GM18526 (cell line): ENCODE measurements around the gene UNC50.

Experiments used
- POLR2A ChIP-seq: IDR thresholded peaks from 3 replicates; pipeline ENCODE4 v1.6.1; 2011; ENCODE audit not compliant: insufficient read length; ENCODE audit errors: extremely low read depth

Gene UNC50

GRCh38 chr2:98634406-98635092 lies 26.2 kb downstream of the UNC50 start:
- TF ChIP-seq POLR2A, result no peak

GRCh38 chr2:98637401-98638147 lies 29.2 kb downstream of the UNC50 start:
- no peak for TF ChIP-seq POLR2A

GRCh38 chr2:98643496-98644100 lies 35.2 kb downstream of the UNC50 start:
- no peak for TF ChIP-seq POLR2A

GRCh38 chr2:98647636-98648035 lies 39.2 kb downstream of the UNC50 start:
- no peak for TF ChIP-seq POLR2A

GRCh38 chr2:98648451-98648850 lies 40.1 kb downstream of the UNC50 start:
- TF ChIP-seq POLR2A, result no peak

GRCh38 chr2:98649135-98649991 lies 41.0 kb downstream of the UNC50 start:
- no peak for TF ChIP-seq POLR2A

GRCh38 chr2:98649992-98650375 lies 41.6 kb downstream of the UNC50 start:
- TF ChIP-seq POLR2A, result no peak

GRCh38 chr2:98650998-98651397 lies 42.6 kb downstream of the UNC50 start:
- no peak for TF ChIP-seq POLR2A

GRCh38 chr2:98654699-98655495 lies 46.5 kb downstream of the UNC50 start:
- no peak for TF ChIP-seq POLR2A

GRCh38 chr2:98656800-98657199 lies 48.4 kb downstream of the UNC50 start:
- TF ChIP-seq POLR2A, result no peak

GRCh38 chr2:98658816-98659490 lies 50.6 kb downstream of the UNC50 start:
- no peak for TF ChIP-seq POLR2A

- no peak for TF ChIP-seq POLR2A
These were observed 55.2 kb downstream of the UNC50 start for GRCh38 chr2:98663511-98664090.

GRCh38 chr2:98664323-98664722 lies 55.9 kb downstream of the UNC50 start:
- TF ChIP-seq POLR2A, result no peak

GRCh38 chr2:98665677-98666076 lies 57.3 kb downstream of the UNC50 start:
- no peak for TF ChIP-seq POLR2A
